Tongue (tissue), 2 donors: ENCODE measurements around the gene MYPOP. TPM values are rescaled to one million over a fixed set of nuclear protein-coding genes. Genes with fewer than 3 reads are reported as not detected.
"Not testable (repeated sequence)": the region's sequence is repeated elsewhere in the genome, so short reads cannot be mapped to it uniquely, and the experiment has no call there.

ENCODE experiments used
- DNase-seq: peaks from one replicate; pipeline ENCODE4 v3.0.0-alpha.2; 2015
- total RNA-seq: library from RNA; depleted of rRNA; stranded (reverse); fragments of >200 nt; gene quantifications from one replicate; pipeline ENCODE4 v1.2.3, GENCODE V29; 2014

Gene MYPOP
- total RNA-seq, 1 donor from 2014 or later: 1.6 TPM

GRCh38 chr19:45906221-45906620 lies 3.8 kb upstream of the MYPOP start:
- no peak for DNase-seq

- no peak for DNase-seq
These were observed 2.6 kb upstream of the MYPOP start for GRCh38 chr19:45905011-45905410.

DNA sequence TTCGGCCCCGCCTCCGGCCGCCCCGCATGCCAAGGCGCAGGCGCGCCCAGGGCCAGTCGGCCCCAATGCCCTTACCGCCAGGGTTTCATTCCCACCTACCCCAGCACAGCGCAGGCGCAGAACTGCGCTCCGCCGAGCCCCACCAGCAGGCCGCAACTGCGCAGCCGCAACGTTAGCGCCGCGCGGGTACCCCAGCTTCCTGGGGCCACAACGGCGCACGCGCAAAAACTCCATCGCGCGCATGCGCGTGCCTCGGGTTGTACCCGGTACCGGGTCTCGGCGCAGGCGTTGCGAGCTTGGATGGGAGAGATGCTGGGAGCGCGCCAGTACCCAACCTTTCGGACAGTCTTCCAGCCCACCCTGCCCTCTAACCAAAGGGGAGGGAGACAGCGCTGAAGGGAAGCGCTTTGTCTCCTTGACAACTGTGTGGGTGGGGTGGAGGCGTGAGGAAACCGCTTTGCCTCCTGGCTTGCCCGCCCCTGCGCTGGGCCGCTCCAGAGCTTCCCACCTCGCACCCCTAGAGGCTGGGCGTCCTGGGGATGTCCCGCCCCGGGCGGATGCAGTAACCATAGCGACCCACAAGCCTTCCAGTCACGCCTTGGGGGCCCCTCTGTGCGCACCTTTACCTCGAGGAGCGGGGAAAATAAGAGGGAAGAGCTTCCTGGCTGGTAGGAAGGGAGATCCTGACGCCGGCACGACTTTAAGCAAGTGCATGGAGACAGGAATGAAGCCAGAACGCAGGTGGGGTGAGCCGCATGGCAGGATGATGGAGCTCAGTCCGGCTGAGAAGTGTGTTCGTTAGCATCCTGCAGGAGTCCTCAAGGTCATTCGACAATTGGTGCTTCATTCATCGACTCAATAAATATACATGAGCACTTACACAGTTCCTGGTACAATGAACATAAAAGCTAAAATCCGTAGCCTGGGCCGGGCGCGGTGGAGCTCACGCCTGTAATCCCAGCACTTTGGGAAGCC lies 525 bp upstream of the MYPOP start:
- peak; percentile 100 for DNase-seq

- peak; percentile 21 for DNase-seq
These were observed 941 bp downstream of the MYPOP start for GRCh38 chr19:45901432-45901911.

DNA sequence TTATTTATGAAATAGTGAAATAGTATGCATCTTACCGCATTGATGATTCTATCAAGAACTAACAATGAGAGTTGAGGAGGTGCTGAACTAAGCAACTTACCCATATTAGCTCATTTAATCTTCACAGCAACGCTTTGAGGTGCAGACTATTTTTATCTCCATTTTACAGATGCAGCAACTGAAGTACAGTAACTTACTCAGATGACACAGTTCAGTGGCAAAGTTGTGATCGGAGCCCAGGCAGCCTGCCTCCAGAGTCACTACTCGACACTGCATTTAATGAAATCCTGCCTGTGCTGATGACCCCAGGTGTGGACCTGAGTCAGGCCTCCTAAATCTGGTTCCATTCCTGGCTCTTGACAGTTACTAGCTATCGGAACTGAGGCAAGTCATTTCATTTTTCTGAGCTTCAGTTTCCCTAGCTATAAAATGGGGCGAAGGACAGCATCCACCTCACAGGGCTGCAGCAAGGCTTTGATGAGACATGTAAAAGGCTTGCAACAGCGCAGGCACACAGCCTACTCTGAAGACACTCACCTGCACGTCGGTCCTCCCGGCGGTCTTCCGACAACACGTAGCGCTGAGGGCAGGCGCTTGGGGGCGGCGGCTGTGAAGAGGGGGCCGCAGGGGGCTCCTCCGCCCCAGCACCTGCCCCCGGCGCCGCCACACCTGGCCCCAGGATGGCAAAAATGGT lies 1.5 kb downstream of the MYPOP start:
- no peak for DNase-seq

DNA sequence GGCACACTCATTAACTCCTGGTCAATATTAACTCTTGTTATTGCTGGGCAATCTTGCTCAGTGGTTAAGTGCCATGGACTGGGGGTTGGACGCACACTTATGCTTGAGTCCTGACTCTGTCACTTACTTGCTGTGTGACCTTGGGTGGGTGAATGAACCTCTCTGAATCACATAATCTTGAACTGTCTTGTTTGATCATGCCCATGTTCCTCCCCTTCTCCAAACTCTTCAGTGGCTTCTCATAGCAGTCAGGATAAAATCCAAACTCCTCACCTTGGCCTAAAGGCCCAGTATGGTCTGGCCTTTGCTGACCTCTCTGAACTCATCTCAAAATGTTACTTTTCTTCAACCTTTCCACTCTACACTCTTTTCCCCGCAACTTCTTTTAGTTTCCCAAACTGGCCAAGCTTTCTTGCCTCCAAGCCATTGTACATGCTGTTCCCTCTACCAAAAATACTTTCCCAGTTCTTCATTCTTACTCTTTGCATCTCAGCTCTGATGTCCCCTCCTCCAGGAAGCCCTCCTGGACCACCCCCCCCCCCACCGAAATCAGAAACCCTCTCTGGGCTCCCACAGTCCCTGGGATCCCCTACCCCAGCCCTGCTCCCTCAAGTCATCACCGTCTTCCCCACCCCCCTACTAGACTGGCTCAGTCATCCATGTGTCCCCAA lies 2.4 kb downstream of the MYPOP start:
- no peak for DNase-seq

DNA sequence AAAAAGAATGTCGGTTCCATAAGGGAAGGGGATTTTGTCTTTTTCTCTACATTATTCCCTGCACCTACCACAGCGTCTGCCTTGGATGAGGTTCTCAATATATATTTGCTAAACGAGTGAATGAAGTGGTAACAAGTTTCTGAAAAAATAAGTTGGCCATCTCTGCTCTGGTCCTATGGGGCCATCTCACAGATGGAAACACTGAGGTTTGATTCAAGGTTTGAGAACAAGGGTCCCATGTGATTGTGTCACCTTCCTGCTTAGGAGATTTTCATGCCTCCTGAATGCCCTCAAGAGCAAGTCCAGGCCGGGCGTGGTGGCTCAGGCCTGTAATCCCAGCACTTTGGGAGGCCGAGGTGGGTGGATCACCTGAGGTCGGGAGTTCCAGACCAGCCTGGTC lies 3.2 kb downstream of the MYPOP start:
- DNase-seq: no peak

DNA sequence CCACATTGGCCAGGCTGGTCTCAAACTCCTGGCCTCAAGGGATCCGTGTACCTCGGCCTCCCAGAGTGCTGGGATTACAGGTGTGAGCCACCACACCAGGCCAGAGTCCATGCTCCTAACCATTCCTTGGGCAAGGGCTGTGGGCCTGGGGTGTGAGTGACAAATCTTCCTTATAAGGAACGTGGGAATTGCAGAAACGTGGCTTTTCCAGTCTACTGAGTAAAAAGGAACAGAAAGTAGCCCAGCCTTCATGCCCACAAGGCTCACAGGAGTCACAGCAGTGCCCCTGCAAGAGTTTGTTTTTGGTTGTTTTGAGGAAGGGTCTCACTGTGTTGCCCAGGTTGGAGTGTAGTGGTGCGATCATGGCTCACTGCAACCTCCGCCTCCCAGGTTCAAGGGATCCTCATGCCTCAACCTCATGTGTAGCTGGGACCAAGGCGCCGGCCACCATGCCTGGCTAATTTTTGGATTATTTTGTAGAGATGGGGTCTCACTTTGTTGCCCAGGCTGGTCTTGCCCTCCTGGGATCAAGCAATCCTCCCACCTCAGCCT lies 5.1 kb downstream of the MYPOP start:
- DNase-seq: no peak

DNA sequence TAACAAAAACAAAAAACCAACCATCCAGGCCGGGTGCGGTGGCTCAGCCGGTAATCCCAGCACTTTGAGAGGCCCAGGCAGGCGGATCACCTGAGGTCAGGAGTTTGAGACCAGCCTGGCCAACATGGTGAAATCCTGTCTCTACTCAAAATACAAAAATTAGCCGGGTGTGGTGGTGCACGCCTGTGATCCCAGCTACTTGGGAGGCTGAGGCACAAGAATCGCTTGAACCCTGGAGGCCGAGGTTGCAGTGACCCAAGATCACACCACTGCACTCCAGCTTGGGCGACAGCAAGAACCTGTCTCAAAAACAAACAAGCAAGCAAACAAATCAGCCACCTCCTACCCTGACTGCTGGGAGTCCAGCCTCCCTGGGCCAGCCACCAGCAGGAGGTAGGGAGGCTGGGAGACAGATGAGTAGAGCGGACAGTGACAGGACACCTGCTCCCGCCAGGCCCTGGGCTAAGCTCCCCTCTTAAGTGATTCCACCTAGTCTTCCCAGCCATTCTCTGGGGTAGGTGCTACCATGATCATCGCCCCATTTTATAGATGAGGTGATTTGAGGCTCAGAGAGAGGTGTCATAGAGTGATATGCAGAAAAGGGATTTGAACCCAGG lies 6.3 kb downstream of the MYPOP start:
- not testable (repeated sequence) for DNase-seq

- DNase-seq: no peak
These were observed 6.9 kb downstream of the MYPOP start for GRCh38 chr19:45895519-45895972.

GRCh38 chr19:45890877-45891276 lies 11.5 kb downstream of the MYPOP start:
- DNase-seq: no peak

GRCh38 chr19:45889210-45889885 lies 13.1 kb downstream of the MYPOP start:
- DNase-seq: no peak

- DNase-seq: no peak
These were observed 15.2 kb downstream of the MYPOP start for GRCh38 chr19:45887200-45887710.

- DNase-seq: peak; percentile 97
These were observed 15.8 kb downstream of the MYPOP start for GRCh38 chr19:45886427-45887199.

GRCh38 chr19:45885556-45886426 lies 16.6 kb downstream of the MYPOP start, which contains the start of gene IRF2BP1:
Gene IRF2BP1 (minus strand): TSS chr19:45886141. CDS start chr19:45885774, 367 bp downstream.
- peak; percentile 97 for DNase-seq

DNA sequence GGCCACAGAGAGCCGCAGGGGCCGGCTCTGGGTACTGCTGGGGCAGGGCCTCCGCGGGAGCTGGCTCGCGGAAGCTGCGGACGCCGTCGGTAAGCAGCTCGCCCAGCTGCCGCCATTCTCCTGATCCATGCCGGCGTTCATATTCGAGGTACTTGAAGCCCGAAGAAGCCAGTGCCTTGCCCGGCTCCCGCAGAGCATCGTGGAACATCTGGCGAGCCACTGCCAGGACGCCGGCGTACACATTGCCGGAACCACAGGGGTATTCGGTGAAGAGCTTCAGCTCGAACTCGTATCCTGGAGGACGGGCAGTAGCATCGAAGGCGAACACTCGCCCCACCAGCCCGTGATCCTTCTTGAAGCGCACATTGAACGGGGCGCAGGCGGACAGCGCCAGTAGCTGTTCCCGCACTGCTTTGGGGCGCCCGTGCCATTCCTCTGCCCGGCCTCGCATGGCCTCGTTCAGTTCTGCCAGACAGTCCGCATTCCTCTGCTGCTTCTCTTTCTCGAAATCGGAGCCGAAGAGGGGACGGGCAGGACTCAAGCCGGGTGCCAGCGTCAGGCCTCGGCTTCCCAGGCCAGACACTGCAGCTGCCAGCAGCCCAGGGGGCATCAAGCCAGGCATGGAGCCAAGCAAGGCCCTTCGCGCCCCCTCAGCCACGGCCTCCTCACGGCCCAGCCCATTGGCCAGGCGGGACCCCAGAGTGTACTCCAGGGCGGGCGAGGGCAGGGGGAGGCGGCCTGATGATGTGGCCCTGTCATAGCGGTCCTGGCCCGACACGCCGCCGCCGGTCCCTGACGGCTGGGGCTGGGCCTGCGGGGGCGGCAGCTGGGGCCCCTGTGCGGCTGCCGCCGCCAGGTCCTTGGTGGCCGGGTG lies 17.5 kb downstream of the MYPOP start:
- DNase-seq: peak; percentile 81

GRCh38 chr19:45883881-45884681 lies 18.3 kb downstream of the MYPOP start:
- no peak for DNase-seq
